Stimulated activated CD4-positive, alpha-beta T cell treated with anti-CD3 and anti-CD28 coated beads, TNF-alpha, amount 100 ng/mL, for 4 hours (primary cell): ENCODE results near the gene LINC00305.

ENCODE experiments used
- DNase-seq, 3 experiments: peaks; one replicate each; pipeline ENCODE4 v3.0.0-alpha.2; 2020; ENCODE audit warnings: low read depth in 3 of 3

LINC00305 gene

DNA sequence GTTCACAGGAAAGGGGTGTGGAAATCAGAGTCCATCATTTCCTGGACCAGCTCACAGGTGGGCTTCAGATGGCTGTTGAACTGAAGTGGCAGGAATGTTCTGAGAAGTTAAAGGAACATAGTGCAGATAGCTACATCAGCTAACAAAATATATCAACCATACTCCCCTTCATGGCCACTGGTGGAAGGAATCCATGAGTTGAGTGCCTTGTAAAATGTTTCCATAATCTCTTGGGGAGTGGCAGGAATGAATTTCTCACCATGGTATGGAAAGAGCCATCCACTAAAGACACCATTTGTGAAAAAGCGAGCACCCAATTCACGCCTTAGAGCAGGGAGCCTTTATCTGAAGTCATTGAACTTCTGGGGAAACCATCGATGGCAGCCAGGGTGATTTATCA is at the start of gene LINC00305:
LINC00305 (minus strand) TSS at position 101 of the 400 bp plus-strand sequence.
- no peak for DNase-seq

DNA sequence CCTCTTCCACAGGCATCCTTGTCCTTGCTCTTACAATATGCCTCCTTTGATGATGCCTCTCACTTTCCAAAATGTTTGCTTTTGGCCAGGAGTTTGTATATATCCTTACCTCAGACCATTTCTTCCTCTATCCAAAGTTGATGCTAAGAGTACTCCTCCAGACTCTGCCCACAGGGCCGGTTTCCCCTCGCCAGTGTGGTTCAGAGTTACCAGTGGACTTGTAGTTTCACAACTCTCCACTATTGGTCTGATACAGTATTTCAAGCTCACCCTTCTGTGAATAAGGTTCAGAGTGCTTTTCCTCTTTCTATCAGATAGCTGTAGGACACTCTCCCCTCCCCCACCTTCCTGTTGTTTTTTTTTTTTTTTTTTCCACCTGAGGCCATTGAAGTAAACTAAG is 42.2 kb upstream of the LINC00305 start:
- DNase-seq, result no peak

DNA sequence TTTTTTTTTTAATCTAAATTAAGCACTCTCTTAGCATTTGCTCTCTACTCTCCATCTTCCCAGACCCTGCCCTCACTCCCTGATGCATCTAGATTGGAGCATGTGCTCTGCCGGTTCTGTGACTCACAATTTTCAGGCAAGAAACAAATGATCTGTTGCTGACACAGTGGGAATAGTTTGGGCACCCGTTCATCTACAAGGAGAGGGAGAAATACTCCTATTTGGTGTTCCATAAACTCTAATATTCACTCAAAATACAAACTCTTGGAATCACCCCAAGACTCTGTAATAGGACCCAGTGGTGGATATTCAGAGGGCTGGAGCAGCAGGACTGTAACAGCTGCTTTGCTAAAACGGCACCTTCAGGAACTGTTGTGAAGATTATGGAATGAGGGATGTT is 37.1 kb upstream of the LINC00305 start:
- DNase-seq, result no peak

DNA sequence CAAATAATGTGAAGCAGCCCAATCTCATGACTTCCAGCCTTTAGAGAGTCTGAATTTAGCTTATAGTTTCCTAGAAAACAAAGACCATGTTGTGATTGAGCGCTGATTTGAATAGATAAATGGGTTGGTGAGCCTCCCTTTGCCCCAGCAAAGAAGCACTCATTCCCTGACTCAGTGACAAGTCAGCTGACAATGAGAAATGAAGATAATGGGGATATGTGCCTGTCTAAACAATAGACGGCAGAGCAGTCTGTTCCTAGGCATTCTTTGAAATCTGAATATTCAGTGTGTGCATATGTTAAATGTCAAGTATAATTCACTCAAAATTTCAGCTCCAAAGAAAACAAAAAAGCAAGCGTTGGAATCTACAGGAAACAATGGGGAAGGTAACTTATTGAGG is 34.8 kb upstream of the LINC00305 start:
- no peak for DNase-seq

DNA sequence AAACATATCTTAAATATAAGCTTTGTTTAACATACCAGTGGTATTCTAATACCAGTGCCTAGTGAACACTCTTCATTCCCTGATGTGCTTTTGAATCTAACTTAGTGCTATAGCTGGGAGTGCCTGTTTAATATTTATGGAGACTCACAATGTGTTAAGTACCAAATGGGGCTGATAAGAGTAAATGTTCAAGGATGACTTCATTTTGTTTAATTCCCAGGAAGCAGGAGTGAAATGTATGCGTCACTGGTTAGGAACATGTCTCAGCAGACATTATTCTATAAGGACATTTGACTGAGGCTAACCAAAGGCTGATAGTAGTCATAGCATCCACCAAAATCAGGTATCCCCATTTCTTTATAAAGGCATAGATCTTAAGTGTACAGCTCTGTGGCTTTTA is 31.7 kb upstream of the LINC00305 start:
- no peak for DNase-seq

DNA sequence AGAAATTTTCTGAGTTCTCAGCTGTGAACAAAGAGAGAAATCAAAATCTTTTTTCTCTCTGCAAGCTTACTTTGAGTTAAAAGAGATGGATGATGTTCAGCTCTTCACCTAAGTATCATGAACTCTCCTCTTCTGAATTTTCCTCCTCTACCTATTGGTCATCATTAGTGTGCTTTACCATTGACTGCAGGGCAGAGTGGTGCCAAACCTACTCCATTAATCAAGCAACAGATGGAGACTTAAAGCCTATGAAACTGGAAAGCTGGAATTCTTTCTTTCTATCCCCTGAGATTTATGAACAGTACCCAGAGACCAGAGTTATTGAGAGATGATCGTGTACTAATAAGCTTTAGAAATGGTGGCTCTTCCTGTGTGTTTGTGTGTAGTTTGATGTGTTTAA is 31.3 kb upstream of the LINC00305 start:
- no peak for DNase-seq

DNA sequence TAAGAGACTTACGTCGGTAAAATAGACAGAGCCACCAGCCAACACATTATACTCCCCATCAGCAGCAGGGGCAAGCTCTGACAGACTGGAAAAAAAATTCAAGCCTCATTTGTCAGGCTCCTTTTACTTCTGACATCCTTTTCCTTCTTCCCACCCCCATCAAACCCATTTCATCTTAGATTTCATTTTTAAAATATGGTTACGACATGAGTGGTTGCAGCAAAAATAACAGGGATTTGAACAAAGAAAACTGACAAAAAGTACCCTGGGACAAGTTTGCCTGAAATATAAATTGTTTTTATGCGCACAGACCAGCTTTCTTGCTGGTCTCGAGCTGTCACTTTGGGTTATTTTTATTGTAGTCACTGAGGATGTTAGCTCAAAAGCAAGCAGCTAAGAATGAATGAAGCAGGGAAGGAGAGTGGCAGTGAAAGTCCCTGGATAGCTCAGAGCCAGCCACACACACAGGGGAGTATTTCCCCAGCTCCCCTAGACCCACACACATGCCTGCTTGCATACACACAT is 30.7 kb upstream of the LINC00305 start:
- DNase-seq, result no peak

DNA sequence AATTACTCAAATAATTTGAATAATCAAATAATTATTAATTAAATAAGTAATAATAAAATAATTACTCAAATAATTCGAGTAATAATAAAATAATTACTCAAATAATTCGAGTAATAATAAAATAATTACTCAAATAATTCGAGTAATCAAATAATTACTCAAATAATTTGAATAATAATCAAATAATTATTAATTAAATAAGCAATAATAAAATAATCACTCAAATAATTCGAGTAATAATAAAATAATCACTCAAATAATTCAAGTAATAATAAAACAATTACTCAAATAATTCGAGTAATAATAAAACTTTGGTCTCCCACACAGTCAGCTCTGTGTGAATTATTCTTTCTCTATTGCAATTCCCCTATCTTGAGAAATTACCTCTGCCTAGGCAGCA is 30.0 kb upstream of the LINC00305 start:
- no peak for DNase-seq

DNA sequence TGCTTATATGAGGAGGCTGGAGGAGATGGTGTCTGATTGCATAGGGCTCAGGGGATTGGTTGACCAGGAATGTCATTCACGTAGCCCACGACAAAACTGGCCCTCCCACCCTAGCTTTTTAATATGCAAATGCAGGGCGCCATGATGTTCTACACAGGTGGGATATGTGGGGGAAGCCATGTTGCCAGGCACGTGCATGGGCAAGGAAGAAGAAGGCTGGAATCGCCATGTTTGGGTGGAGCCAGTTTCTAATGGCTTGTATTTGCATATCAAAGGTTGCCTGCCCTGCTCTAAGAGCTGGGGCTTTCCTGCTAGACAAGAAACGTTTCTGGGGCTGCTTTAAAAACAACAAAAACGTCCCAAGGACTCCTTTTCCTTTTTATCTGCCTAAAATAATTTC is 26.5 kb upstream of the LINC00305 start:
- DNase-seq, result no peak

DNA sequence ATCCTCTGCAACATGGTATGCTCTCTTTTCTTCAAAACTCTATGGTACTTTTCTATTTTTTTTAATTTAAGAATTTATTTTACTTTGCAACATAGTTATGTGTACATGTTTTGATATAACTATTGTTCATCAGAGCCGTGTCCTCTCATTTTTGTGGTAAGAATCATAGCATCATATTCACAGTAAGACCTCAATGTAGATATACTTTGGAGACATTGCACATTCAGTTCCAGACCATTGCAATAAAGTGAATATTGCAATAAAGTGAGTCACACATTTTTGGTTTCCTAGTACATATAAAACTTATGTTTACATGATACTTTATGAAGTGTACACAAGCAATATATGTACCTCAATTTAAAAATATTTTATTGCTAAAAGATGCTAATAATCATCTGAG is 22.7 kb upstream of the LINC00305 start:
- DNase-seq, result no peak

DNA sequence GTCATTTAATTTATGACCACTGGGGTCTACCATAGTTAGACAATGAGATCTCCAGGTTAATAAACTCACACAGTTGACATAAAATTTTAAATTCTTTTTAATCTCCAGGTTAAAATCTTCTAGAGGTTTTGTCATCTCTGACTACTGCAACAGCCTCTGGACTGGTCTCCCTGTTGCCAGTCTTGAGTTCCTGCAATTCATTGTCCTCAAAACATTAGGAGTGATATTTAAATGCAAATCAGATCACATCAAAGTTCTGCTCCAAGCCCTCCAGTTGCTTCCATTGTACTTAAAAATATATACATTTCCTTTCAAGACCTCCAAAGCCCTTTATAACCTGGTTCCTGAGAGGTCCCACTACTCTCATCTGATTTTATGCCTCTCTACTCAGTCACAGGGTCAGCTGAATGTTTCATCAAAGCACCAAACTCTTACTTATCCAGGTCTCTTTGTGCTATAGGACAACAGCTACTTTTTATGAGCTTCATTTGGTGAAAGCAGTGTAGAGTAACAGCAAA is 18.6 kb upstream of the LINC00305 start:
- DNase-seq, result no peak

DNA sequence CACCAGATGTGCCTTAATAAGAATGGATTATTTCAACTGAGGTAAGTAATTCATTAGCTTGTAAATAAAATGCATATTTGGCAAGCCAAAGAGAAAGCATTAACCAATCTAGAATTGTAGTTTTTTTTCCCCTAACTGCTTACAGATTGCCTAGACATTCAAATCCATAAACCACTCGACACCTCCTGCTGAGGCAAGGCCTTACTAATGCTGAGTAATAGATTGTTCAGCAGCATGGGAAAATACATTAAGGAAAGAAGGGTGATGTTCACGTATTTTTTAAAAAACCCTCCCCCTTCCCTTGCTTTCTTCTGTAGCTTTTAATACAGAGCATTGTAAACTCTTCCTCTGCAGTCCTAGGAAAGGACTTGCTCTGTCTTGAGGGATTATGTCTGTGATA is 17.0 kb upstream of the LINC00305 start:
- no peak for DNase-seq

DNA sequence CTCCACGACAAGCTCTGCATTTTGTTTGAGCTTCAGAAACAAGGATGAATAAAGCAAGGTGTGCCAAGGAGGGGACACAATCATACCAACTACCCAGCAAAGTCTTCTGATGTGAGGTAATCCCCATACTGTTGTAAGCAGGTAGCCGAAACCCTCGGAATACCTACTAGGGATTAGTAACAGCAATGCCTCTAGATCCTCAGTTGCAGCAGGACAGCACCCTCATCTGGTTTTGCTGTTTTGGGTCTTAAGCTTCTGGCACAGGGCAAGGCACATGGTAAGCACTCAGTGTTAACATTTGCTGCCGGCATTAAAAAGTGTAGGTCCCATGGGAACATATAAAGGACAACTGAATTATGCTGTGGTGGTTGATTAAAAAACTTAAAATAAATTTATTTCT is 16.0 kb upstream of the LINC00305 start:
- DNase-seq, result no peak

DNA sequence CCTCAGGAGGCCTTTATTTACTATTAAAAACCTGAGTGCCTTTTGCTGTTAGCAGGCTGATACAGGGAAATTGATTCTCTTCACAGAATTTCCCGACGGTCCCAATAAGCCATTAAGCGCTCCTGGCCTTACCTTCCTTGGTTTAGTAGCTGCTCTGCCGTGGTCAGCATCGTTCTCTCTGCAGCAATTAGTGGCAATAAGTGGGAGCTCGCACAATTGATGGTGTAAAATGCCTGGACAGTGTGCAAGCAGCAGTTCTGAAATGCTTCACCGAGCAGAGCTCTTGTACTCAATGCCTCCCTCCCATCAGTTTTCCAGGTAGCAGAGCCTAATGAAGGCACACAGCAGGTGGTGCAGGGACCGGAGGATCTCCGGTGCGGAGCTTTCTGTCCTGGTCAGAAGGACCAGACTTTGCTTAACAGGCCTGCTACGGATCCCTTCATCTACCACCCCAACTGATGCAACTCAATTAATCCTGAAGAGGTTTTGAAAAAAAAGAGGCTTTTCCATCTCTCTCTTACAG is 1.1 kb upstream of the LINC00305 start:
- DNase-seq, result no peak

DNA sequence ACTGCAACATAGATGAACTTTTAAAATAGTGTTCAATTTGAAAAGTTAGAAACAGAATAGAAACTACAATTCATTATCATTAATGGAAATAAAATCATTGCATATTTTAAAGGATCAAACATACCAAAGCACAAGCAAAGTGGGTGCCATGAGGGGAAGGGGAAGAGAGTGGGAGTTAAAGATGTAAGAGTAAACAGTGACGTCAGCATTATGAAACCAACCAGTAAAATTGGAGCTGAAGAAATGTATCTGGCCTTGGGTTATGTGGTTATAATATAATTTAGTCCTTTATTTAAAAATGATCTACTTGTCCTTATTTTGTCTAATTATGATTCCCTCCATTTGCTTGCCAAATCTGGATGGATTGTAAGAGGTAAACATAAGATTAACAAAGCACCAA is 6.0 kb downstream of the LINC00305 start:
- no peak for DNase-seq

DNA sequence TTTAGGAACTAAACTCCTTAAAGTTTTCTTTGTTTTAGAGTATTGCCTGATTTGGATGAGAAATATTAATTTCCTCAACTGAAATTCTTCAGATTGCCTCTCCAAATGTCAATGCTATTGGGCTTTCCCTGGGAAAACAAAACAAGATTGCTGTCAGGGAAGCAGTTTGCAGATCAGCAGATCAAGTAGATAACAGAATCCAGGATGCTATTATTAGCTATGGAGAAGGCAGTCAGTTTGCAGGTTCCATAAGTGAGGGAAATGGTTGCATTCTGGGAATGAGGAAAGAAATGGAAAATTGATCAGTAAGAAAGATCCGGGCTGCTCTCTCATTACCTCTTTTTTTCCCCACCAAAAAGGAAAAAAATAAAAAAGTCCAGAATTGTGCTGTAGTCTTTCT is 11.0 kb downstream of the LINC00305 start:
- no peak for DNase-seq

DNA sequence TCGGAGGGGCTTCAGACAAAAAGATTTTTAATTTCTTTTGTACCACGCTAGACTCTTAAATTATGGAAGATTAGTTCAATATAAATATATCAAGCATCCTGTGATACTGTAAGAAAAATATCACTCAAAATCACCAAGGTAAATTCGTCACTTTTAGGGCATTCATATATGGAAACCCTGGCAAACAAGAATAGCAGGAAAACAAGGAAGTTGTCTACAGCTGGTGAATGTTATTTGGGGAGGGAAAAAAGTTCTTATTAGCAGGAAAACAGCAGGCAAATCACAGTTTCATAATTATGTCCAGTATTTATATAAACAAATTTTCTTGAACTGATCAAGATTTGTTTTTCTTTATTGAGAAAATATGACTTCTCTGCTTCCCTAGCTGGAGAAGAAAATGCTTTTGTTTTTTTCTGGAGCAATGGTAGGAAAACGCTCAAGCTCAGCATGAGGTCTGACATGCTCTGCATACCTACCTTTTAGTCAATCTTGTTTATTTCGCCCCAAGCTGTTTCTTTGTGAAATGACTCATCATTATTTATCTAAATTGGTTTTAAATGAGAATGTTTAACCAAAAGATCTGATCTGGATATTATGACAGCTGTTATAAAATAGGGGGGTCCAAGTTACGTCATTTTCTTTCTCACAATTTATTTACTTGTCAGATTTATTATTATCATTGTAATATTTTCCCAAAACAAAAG is 14.7 kb downstream of the LINC00305 start:
- no peak for DNase-seq

DNA sequence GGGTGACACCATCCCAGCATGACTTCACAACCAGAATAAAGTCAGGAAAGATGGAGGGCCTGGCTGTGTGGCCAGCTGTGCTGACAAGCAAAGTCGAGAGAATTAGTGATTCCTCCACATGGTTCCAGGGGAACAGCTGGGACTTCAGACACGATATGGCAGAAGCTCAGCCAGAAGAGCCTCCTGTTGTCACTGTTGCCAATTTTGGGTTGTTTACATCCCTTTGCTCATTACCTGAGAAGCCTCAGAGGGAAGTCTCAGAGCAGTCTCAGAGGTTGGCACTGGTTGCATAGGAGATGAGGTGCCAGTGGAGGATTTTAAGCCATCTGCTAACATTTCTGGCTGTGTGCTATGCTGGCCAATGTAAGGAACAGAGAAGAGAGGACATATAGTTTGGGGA is 16.0 kb downstream of the LINC00305 start:
- no peak for DNase-seq

DNA sequence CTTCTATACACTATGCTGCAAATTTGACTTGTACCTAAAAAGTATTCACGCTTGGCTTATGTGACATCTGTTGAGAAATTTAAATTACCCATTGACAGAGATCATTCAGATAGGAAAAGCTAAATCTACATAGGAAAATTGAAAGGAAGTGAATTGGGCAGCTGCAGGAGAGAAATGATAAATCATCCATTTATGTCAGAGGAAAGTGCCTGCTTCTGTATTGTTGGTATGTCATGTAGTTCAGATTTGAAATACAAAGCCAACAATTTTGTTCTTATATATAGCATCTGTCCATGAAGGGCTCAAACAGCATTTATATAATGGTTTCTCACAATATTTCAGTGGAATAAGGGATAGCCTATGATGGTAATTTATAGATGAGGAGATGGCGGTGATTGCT is 17.6 kb downstream of the LINC00305 start:
- DNase-seq, result no peak

DNA sequence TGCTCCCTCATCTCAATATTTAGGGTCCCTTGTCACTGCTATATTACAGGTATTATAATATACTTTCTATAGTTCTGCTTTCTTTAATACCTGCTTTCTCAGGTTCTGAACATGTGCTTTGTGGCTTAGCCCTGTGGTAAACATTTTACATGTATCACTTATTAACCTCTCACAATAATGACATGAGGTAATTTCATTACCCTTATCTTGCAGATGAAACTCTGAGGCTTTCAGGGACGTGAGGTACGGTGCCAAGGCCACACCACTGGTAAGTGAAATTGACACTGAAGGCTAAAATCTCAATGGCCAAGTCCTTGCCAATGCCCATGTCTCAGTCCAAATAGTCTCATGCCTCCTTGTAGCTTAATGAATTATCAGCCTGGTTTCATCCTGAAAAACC is 21.7 kb downstream of the LINC00305 start:
- no peak for DNase-seq

DNA sequence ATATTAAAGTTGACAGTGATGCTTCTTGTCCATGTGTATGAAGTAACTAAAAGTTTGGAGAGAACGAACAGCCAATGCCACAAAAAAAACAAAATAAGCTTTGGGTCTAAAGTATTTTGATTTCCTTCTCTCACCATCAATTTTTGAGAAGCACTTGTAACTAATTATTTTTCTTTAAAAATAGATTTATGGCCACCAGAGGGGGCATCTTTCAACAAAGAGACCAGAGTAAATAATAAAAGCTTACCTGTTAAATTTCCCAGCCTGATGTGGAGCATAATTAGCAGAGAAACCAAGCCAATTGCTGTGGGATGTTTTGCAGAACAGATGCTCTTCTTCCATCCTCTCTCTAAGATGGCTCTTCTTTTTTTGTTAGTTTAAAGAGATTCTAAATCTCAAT is 29.0 kb downstream of the LINC00305 start:
- no peak for DNase-seq

DNA sequence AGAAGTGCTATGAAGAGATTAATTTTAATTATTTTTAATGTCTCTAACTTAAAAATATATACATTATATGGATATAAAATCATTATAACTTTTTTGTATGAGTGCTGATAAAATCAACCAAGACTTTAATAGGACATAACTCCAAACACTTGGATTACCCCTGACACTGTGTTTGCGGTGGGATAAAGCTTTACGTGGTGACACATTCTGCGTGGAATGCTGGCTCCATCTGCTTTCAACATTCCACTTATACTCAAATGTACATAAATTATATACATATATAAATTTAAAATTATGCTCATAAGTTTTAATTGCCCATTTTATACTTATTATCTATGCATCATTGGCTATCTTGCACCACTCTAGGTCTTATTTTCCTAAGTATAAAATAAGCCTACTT is 30.5 kb downstream of the LINC00305 start:
- DNase-seq, result no peak

DNA sequence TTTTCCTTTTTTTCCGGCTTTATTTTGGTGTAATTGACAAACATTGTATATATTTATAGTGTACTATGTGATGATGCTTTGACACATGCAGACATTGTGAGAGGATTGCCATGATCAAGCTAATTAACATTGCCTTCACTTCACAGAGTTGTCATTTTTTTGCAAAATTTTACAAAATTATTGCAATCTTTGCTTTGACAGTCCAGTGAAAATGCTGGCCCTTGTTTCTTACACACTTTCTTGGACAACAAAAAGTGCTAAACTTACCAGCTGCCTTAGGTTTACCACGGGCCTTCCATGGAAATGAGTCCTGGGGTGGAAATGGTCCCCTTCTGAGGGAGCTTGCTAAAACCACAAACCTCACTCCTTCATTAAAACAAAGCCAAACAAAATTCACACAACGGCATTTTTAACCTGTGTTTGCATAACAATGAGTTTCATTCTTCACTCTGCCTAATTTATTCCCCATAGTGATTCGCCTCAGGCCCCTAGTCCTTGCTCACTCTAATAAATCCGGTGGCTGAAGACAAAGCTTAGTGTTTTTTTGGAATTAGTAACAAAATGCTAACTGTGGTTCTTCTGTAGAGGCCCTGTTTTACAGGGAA is 32.2 kb downstream of the LINC00305 start:
- no peak for DNase-seq
